HepG2 (cell line): ENCODE results near the gene CHD9NB. TPM values are rescaled to one million over a fixed set of nuclear protein-coding genes. Genes with fewer than 3 reads are reported as not detected.

Source experiments
- ATAC-seq: fragments of 200-7000 bp; cut with Tn5 transposase; 3 replicates; pipeline ENCODE4 v1.9.1; 2020; ENCODE audit warnings: mild to moderate bottlenecking, moderate library complexity
- BruUV-seq: library from RNA; stranded (reverse); fragments of 400-500 nt; replicated peaks from 2 replicates; lab custom pipeline; 2021; lab: Mats Ljungman, UMichigan
- CTCF ChIA-PET: fragments of 300-600 bp; formaldehyde crosslinking; extraction: SDS; loops from one replicate; lab custom pipeline; 2021; ENCODE audit warnings: low total read pairs, inconsistent platforms, low intra/inter-chr PET ratio; lab: Yijun Ruan, JAX
- POLR2A ChIA-PET: fragments of 350-600 bp; sonication (Branson Sonifier 250); formaldehyde crosslinking; loops from one replicate; lab custom pipeline; 2020; ENCODE audit warnings: antibody characterized with exemption, inconsistent platforms; lab: Yijun Ruan, JAX
- DNase-seq: peaks from one replicate; pipeline ENCODE4 v3.0.0-alpha.2; 2015; ENCODE audit warnings: low spot score
- FAIRE-seq: peaks from 3 replicates; lab custom pipeline; 2011; peaks lifted over from hg19 to GRCh38; lab: Jason Lieb, UNC
- H2AFZ ChIP-seq: one replicate; pipeline ENCODE4 v1.6.1; 2011; ENCODE audit warnings: low read length, inconsistent platforms
- H3K27ac ChIP-seq: fragments of 300-600 bp; 3 replicates; pipeline ENCODE4 v1.8.0; 2011; ENCODE audit warnings: mixed run types, mild to moderate bottlenecking, mixed read lengths, low read length, inconsistent platforms; ENCODE audit not compliant: insufficient read depth; ENCODE audit errors: extremely low read length
- H3K27me3 ChIP-seq, 2 experiments: fragments of 200-600 bp in 1 of 2; 2 replicates in 1 of 2; 3 replicates in 1 of 2; pipeline versions ENCODE4 v1.6.0 to v1.8.0; 2011; ENCODE audit warnings: low read length in 2 of 2, mild to moderate bottlenecking in 2 of 2, moderate library complexity in 2 of 2, inconsistent platforms in 1 of 2; ENCODE audit not compliant: insufficient read depth in 2 of 2, control insufficient read depth in 1 of 2
- H3K36me3 ChIP-seq, 2 experiments: fragments of 200-600 bp in 1 of 2; replicated peaks in 1 of 2; 2 replicates in 1 of 2; 3 replicates in 1 of 2; pipeline versions ENCODE4 v1.5.1 to v1.8.0; 2011; ENCODE audit warnings: low read length in 2 of 2, inconsistent platforms in 1 of 2; ENCODE audit not compliant: insufficient read depth in 2 of 2, control insufficient read depth in 1 of 2
- H3K4me1 ChIP-seq: 2 replicates; pipeline ENCODE4 v1.5.1; 2012; ENCODE audit warnings: low read length, inconsistent platforms; ENCODE audit not compliant: insufficient read depth
- H3K4me2 ChIP-seq: 2 replicates; pipeline ENCODE4 v1.6.0; 2011; ENCODE audit warnings: low read depth, low read length, inconsistent platforms
- H3K4me3 ChIP-seq, 3 experiments: fragments of 200-600 bp in 1 of 3; sonication (generic), shearing (Covaris generic) in 1 of 3; replicated peaks in 1 of 3; 2 replicates each; pipeline ENCODE4 v1.5.1; 2011 to 2016; ENCODE audit warnings: low read length in 3 of 3, inconsistent platforms in 2 of 3, low read depth in 2 of 3, mild to moderate bottlenecking in 2 of 3, control low read depth in 1 of 3, mixed read lengths in 1 of 3; ENCODE audit not compliant: insufficient read depth in 1 of 3
- H3K79me2 ChIP-seq: one replicate; pipeline ENCODE4 v1.6.1; 2011; ENCODE audit warnings: low read length, inconsistent platforms; ENCODE audit not compliant: insufficient read depth
- H3K9ac ChIP-seq: 2 replicates; pipeline ENCODE4 v1.6.0; 2011; ENCODE audit warnings: mild to moderate bottlenecking, low read depth, low read length, inconsistent platforms; ENCODE audit not compliant: insufficient read depth
- H3K9me3 ChIP-seq: 2 replicates; pipeline ENCODE4 v1.5.1; 2012; ENCODE audit warnings: mild to moderate bottlenecking, low read length
- H4K20me1 ChIP-seq: 2 replicates; pipeline ENCODE4 v1.6.0; 2011; ENCODE audit warnings: inconsistent platforms, mild to moderate bottlenecking, low read length, moderate library complexity; ENCODE audit not compliant: insufficient read depth
- ARNT ChIP-seq: fragments of 450-650 bp; IDR thresholded peaks from 2 replicates; pipeline ENCODE4 v1.6.1; 2017
- ATF7 ChIP-seq, 2 experiments: fragments of 450-650 bp in 1 of 2; sonication (generic) in 1 of 2; formaldehyde crosslinking in 1 of 2; IDR thresholded peaks; 2 replicates each; pipeline versions ENCODE4 v1.4.0 to v1.6.1; 2016 to 2020; ENCODE audit warnings: antibody characterized with exemption in 1 of 2, mild to moderate bottlenecking in 1 of 2, missing genetic modification reagents in 1 of 2
- ELF1 ChIP-seq: sonication (generic); formaldehyde crosslinking; IDR thresholded peaks from 2 replicates; pipeline ENCODE4 v1.4.0; 2020; ENCODE audit warnings: missing genetic modification reagents
- PPARG ChIP-seq: conservative IDR thresholded peaks from 2 replicates; pipeline ENCODE4 v1.6.1; 2016; ENCODE audit warnings: missing biosample characterization, missing genetic modification reagents
- ZC3H13 ChIP-seq: sonication (generic); formaldehyde crosslinking; IDR thresholded peaks from 2 replicates; pipeline ENCODE4 v1.8.1; 2023; ENCODE audit warnings: mild to moderate bottlenecking, missing genetic modification reagents, moderate library complexity
- ZMAT3 ChIP-seq: sonication (generic); formaldehyde crosslinking; conservative IDR thresholded peaks from 2 replicates; pipeline ENCODE4 v1.7.0; 2021; ENCODE audit warnings: missing genetic modification reagents
- WGBS: methylation state at CpG from one replicate; pipeline ENCODE4 v1.1.6; 2017; ENCODE audit warnings: low lambda C conversion rate; 5-methylcytosine and 5-hydroxymethylcytosine counted together
- in situ Hi-C: cut with HindIII; loops from 2 replicates; pipeline ENCODE4 v1.10.0; 2017; ENCODE audit warnings: low pct_unique_long_range_greater_than_20kb; ENCODE audit not compliant: extremely low pct_ligation_motif_present
- intact Hi-C: fragments of 100-400 bp; cut with micrococcal nuclease; formaldehyde crosslinking; loops from one replicate; pipeline ENCODE4 v1.10.0; 2022; ENCODE audit not compliant: unreplicated experiment
- polyA plus RNA-seq, 8 experiments: library from polyadenylated mRNA; depleted of rRNA in 3 of 8; stranded (reverse) in 7 of 8; unstranded in 1 of 8; fragments of >200 nt; fragmentation: Illumina TruSeq in 4 of 8; extraction: Trizol in 4 of 8; gene quantifications; 2 replicates each; pipeline versions ENCODE4 v1.2.1 to v1.2.3, GENCODE V29; 2011 to 2016; ENCODE audit warnings: low read depth in 4 of 8, missing spikeins in 1 of 8, mixed read lengths in 1 of 8; ENCODE audit not compliant: insufficient read depth in 1 of 8
- total RNA-seq, 5 experiments: library from RNA; depleted of rRNA; stranded (reverse); fragments of >200 nt; fragmentation: Illumina TruSeq; extraction: Trizol; gene quantifications; 2 replicates each; pipeline ENCODE4 v1.2.3, GENCODE V29; 2016; ENCODE audit warnings: low read depth in 1 of 5
- TF ChIP-seq, protein P1 (sequence below): sonication (generic); formaldehyde crosslinking; IDR thresholded peaks from 2 replicates; pipeline ENCODE4 v1.8.1; 2023; ENCODE audit warnings: mild to moderate bottlenecking, missing genetic modification reagents

CHD9NB gene
- total and polyA plus RNA-seq, 2 of the 13 experiments (the other 11 are each of a cell fraction or from before 2014, with no cell fraction given), result 0.17 to 0.18 TPM

DNA sequence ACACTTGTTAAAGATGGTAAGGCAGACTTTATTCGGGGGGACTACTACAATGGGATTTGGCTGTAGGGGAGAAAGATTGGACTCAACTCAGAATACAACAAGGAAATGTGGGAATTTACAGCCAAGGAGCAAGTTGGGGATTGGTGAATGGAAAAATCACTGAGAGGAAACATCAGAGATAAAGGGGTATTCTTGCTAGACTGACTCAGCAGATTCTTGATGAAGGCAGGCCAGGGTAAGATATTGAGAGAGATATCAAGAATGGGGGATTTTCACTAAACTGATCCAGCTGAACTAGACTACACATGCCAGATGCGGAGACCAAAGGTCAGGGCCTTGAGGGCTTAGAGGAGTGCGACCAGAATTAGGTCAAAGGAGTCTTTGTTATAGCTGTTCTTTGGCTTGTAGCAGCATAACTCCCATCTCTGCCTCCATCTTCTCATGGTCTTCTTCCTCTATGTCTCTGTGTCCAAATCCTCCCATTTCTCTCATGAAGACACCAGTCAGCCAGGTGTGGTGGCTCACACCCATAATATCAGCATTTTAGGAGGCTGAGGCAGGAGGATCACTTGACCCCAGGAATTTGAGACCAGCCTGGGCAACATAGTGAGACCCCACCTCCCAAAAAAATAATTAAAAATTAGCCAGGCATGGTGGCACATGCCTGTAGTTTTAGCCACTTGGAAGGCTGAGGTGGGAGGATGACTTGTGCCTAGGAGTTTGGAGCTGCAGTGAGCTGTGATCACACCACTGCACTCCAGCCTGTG lies 17.3 kb downstream of the CHD9NB start (continued):
- TF ChIP-seq ELF1, result no peak
- 0 out of 2 replicates have a peak, but pooled peaks have one; percentile 14 for TF ChIP-seq PPARG (CRISPR knock-in tag)

DNA sequence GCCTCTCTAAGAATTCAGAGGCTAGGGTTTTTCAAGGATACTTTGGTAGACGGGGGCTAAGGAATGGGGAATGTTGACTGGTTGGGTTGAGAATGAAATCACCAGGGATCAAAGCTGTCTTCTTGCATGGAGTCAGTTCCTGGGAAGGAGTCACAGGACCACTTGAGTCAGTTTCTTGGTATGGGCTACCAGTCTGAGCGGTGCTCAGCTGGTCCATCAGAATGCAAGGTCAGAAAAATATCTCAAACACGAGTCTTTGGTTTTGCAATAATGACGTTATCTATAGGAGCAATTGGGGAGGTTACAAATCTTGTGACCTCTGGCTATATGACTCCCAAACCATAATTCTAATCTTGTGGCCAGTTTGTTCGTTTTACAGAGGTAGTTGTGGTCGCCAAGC lies 18.4 kb downstream of the CHD9NB start:
- H3K4me2 ChIP-seq, result no peak overlapping the region
- intact Hi-C loops, result no loop called here
- H3K27me3 ChIP-seq, result no peaks in the 10 kb centered on the region
- ChIA-PET POLR2A (no interaction called here), CTCF (no interaction called here)
- H3K79me2 ChIP-seq, result no peaks in the 10 kb centered on the region
- in situ Hi-C loops, result no loop called here
- TF ChIP-seq ATF7 (IDR thresholded peaks at IDR 0.05) (peak; percentile 43; the same call in 1 of the 2 replicates), ATF7 (CRISPR knock-in tag; IDR thresholded peaks at IDR 0.05) (no peak), ARNT (no peak)
- no peak overlapping the region for H2AFZ ChIP-seq
- no peak overlapping the region for H3K4me3 ChIP-seq
- peaks cover 12% of the 10 kb centered on the region for H3K4me1 ChIP-seq
- no peaks in the 10 kb centered on the region for H3K36me3 ChIP-seq
- DNase-seq (no peak), FAIRE-seq (no peak), ATAC-seq (no peak)
- no peak overlapping the region for H3K9ac ChIP-seq
- H3K9me3 ChIP-seq, result peaks cover 6% of the 10 kb centered on the region; the same call in 1 of the 2 replicates
- no peak overlapping the region for H3K27ac ChIP-seq
- WGBS, result 31% methylated on average over 6 of the region's 6 CpGs
- BruUV-seq, result no TSS peak
- H4K20me1 ChIP-seq, result no peaks in the 10 kb centered on the region

GRCh38 chr16:53031323-53031942 lies 21.3 kb downstream of the CHD9NB start:
- H3K4me2 ChIP-seq, result no peak overlapping the region
- no peaks in the 10 kb centered on the region for H4K20me1 ChIP-seq
- no peak for FAIRE-seq
- H3K9ac ChIP-seq, result no peak overlapping the region
- H3K27me3 ChIP-seq, result peaks cover 0 to 4% of the 10 kb centered on the region in 2 experiments; a peak in 1 of 5 replicates
- whole genome bisulfite sequencing, result 32% methylated on average over 2 of the region's 2 CpGs
- ATAC-seq, result no peak
- no peak overlapping the region for H3K4me3 ChIP-seq
- intact Hi-C loops (no loop called here), in situ Hi-C loops (no loop called here)
- ChIA-PET POLR2A (no interaction called here), CTCF (no interaction called here)
- no peak overlapping the region for H2AFZ ChIP-seq
- no peak for DNase-seq
- no peak for TF ChIP-seq ZMAT3 (CRISPR knock-in tag)
- TF ChIP-seq, protein P1, sequence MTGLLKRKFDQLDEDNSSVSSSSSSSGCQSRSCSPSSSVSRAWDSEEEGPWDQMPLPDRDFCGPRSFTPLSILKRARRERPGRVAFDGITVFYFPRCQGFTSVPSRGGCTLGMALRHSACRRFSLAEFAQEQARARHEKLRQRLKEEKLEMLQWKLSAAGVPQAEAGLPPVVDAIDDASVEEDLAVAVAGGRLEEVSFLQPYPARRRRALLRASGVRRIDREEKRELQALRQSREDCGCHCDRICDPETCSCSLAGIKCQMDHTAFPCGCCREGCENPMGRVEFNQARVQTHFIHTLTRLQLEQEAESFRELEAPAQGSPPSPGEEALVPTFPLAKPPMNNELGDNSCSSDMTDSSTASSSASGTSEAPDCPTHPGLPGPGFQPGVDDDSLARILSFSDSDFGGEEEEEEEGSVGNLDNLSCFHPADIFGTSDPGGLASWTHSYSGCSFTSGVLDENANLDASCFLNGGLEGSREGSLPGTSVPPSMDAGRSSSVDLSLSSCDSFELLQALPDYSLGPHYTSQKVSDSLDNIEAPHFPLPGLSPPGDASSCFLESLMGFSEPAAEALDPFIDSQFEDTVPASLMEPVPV, result no peak
- no peak for TF ChIP-seq ZC3H13 (CRISPR knock-in tag)
- H3K36me3 ChIP-seq, result no peaks in the 10 kb centered on the region
- H3K79me2 ChIP-seq, result no peaks in the 10 kb centered on the region
- H3K9me3 ChIP-seq, result peaks cover 6% of the 10 kb centered on the region; the same call in 1 of the 2 replicates
- peaks cover 12% of the 10 kb centered on the region for H3K4me1 ChIP-seq
- BruUV-seq, result no TSS peak
- no peak overlapping the region for H3K27ac ChIP-seq
